NCI-H2171 treated with DMSO at 0.1 percent for 48 hours (cell line): Measurements from ENCODE around the gene CADM2.
A peak's percentile ranks its signal among the peaks of the same experiment; 100 is the strongest.
"Not testable (repeated sequence)": the region's sequence is repeated elsewhere in the genome, so short reads cannot be mapped to it uniquely, and the experiment has no call there.

Experiments
- DNase-seq: peaks from one replicate; lab custom pipeline; 2025; lab: John Stamatoyannopoulos, UW

The CADM2 gene

DNA sequence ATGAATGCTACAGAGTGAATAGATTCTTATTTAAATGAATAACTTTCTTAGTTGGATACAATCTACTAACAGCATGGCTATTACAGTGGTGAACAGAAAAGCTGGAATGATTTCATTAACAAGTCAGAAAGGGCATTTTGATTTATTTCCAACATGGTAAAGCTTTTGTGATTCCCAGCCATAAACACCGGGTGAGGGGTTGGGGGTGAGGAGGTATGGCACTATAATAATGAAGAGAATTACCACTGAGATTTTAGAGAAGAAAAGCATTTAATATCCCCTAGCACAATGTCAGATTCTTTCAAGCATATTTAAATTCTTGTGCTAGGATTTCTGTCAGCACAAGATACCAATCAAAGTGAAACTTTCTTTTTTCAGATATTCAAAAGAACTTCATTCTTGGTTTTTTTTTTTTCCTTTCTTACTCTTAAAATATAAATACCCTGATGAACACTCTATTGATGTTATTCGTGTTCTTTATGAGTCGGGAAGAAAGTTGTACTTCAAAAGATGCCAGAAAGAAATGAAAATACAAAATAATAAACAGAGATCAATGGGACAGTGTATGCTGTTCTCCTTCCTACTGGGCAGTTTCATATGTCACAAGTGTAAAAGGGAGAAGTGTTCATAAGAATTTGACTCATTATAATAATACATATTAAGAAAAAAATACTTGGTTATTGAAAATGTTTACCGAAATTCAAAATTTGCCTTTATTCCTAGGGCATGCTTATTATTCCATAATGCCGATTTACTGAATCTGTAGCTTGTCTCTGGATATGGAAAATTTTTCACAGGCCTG lies 522.8 kb downstream of the CADM2 start:
- no peak for DNase-seq

DNA sequence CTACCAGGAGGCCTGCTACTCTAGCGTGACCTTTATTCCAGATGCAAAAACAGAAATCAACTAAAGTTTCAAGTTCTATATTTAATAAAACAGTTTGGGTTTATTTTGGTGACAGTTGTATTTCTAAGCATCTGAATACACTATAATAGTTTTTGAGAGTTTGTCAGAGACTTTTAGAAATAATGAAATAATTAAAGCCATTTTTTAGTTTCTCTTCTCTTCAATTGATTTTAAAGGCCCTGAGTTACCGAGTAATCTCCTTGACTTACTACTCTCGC lies 523.4 kb downstream of the CADM2 start:
- DNase-seq = no peak

DNA sequence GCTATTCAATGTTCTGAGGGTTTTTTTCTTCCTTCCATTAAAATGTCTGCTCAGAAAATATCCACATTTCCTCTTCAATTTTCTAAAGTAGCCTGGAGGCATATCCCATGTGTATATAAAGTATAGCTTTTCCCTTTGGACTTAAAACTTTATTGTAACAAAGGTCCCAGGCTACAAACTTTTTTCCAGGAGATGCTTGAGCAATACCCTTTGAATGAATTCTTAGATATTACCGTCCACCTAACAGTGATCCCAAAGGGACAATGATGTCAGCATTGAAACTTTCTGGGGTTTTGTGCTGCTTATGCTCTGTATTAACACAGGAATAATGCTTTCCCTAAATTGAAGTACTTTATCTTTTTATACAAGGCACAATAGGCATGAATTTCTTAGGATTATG lies 525.2 kb downstream of the CADM2 start:
- no peak for DNase-seq

DNA sequence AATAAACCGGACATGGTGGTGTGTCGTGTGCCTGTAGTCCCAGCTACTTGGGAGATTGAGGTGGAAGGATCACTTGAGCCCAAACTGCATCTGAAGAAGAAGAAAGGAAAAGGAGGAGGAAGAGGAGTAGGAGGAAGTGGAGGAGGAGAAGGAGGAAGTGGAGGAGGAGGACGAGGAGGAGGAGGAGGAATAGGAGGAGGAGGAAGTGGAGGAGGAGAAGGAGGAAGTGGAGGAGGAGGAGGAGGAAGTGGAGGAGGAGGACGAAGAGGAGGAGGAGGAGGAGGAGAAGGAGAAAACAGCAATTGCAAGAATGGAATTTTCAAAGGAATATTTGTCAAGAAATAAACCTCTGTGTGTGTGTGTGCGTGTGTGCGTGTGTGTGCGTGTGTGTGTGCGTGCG lies 528.6 kb downstream of the CADM2 start:
- no peak for DNase-seq

DNA sequence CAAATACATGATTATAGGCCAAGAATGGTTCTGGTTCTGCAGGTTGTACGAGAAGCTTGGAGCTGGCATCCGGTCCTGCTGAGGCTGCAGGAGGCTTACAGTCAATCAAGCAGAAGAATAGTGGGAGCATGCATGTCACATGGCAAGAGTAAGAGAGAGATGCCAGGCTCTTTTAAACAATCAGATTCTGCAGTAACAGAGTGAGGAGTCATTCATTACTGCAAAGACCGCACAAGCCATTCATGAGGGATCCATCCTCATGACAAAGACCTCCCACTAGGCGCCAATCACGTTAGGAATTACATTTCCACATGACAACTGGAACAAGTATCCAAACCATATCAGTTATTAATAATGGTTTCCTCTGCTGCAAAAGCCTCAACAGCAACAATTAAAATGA lies 536.8 kb downstream of the CADM2 start:
- no peak for DNase-seq

DNA sequence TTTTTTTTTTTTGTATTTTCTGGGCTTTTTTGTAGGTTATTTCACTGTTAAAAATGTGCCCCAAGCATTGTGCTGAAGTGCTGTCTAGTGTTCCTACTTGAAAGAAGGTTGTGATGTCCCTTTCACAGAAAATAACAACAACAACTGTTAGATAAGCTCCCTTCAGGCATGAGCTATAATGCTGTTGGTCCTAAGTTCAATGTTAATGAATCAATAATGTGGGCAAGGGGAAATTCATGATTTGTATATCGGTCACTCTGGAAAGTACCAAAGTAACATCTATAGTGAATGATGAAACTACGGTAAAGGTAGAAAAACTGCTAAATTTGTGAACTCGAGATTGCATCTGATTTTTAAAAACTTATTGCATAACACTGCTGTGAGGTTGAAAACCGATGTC lies 539.4 kb downstream of the CADM2 start:
- DNase-seq = no peak

DNA sequence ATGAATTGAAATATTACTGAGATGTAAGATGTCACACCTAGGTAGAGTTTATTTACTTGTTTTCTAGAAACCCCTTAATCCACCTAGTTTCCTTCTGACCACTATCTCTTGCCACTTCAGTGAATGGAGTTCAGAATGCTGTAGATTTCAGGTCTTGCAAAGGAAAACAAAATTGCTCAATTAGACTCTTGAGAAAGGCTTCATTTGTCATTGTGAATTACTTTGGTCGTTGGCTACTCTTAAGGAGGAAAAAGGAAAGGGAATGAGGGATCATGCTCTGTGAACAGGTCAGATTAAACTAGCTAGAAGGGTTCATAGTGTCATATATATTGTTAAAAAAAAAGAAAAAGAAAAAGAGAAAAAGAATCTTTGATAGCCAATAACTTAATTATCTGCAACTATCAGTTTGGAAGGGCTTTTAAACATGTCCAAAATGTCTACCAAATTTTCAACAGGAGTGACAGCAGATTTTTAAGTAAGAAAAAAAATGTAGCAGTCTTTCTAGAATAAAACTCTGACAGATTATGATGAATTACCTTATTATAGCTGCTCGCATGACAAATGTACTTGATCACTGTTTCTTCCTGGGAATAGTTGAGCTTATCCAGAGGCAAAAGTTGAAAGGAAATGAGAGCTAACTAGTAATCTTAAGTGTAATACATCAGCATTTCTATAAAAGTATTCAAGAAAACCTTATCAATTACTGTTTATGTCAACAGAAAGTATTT lies 543.5 kb downstream of the CADM2 start:
- no peak for DNase-seq

DNA sequence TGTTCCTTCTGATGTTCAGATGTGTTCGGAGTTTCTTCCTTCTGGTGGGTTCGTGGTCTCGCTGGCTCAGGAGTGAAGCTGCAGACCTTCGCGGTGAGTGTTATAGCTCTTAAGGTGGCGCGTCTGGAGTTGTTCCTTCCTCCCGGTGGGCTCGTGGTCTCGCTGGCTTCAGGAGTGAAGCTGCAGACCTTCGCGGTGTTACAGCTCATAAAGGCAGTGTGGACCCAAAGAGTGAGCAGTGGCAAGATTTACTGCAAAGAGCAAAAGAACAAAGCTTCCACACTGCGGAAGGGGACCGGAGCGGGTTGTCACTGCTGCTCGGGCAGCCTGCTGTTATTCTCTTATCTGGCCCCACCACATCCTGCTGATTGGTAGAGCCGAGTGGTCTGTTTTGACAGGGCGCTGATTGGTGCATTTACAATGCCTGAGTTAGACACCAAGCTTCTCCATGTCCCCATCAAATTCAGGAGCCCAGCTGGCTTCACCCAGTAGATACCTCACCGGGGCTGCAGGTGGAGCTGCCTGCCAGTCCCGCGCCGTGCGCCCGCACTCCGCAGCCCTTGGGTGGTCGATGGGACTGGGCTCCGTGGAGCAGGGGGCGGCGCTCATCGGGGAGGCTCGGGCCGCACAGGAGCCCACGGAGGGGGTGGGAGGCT lies 545.5 kb downstream of the CADM2 start:
- not testable (repeated sequence) for DNase-seq

DNA sequence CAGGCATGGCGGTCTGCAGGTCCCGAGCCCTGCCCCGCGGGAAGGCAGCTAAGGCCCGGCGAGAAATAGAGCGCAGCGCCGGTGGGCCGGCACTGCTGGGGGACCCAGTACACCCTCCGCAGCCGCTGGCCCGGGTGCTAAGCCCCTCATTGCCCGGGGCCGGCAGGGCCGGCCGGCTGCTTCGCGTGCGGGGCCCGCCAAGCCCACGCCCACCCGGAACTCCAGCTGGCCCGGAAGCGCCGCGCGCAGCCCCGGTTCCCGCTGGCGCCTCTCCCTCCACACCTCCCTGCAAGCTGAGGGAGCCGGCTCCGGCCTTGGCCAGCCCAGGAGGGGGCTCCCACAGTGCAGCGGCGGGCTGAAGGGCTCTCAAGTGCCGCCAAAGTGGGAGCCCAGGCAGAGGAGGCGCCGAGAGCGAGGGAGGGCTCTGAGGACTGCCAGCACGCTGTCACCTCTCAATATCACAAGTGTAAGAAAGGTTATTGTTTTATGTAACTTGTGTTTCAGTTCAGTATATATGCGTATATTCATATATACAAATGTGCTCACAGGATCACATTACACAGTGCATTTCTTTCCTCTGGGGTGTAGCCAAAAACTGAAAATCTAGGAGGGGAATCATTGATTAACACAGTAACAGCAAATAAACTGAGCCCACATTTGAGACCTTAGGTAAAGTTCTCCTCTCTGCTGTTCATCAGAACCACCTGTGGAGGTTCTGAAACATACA lies 546.2 kb downstream of the CADM2 start:
- not testable (repeated sequence) for DNase-seq

DNA sequence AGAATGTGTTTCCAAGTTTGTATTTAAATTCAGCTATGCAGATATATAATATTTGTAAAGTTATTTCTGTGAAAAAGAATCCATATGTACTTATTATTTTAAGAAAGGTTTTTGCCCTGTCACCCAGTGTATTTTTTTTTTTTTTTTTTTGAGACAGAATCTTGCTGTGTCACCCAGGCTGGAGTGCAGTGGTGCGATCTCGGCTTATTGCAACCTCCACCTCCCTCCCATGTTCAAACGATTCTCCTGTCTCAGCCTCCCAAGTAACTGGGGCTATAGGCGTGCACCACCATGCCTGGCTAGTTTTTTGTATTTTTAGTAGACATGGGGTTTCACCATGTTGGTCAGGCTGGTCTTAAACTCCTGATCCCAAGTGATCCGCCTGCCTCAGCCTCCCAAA lies 548.3 kb downstream of the CADM2 start:
- not testable (repeated sequence) for DNase-seq

DNA sequence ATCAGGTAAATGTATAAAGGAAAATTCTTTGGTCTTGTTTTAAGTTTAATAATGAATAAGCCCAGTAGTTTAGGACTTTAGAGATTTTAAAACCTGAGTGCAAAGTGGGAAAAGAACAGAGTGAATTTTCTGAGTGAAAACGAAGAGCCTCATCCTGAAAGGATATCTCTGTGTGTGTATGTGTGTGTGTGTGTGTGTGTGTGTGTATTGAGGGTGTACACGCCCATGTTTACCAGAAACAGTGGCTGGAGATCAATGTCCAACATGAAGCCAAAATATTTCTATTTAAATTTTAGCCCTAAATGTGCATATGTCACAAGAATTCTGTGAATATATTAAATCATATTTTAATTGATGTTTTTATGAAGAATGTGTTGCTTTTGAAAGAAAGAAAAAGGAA lies 549.9 kb downstream of the CADM2 start:
- no peak for DNase-seq

DNA sequence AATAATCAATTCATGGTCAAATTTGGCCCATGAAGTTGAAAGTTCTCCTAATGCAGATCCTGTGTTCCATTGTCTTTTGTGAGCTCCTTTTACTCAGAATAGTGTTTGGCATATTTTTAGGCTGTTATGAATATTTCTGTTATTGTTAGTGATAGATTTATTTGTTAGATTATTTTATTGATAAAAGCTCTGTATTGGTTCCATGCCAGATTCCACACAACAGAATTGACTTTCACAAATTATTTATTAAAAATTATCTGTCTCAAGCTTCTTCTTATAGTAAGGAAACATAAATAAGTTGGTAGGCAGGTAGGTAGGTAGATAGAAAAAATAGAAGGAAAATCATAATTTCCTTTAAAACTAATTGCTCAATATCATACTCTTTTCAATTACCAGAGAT lies 557.4 kb downstream of the CADM2 start:
- DNase-seq = no peak

DNA sequence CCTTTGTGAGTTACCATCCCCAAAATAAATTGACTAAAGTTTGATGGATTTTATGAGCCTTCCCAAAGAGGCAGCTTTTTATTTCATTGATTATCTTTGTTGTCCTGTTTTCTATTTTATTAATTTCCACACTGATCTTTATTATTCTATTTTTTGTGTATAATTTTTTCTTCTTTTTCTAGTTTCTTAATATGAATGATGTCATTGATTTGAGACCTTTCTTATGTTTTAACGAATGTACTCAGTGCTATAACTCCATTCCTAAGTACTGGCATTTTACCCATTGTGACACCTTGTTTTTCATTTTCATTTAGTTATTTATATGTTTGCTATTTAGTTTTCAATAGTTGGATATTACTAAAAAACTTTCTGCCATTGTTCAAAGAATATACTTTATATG lies 565.3 kb downstream of the CADM2 start:
- no peak for DNase-seq

DNA sequence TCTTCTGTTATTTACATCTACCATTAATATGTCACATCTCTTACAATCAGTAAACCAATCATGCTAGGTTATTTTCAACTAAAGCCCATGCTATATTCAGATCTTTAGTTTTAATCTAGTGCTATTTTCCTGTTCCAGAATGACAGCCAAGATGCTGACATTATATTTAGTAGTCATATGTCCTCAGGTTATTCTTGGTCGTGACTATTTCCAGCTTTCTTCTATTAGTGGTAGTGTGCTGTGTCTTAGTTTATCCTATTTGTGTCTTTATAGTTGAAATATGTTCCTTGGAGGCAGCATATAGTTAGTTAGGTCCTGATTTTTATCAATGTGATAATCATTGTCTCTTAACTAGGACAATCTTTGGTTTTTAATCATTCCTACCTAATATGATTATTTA lies 566.5 kb downstream of the CADM2 start:
- DNase-seq = no peak

DNA sequence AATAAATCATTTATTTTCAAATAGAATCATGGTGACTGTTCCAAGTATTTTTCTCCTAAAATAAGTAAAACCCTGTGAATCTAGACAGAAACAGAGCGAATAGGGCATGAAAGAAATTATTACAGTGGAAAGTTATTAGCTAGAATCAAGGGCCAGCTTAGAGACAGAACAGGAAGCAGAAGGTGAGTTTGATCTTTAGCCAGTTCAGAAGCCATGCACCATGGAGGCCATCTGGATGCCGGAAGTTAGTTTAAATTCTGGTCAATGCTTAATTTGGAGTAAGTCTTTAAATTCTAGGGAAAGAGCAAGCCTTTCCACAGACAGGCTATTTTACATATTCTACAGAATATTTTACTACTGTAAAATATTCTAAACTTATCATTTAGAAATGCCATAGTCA lies 574.8 kb downstream of the CADM2 start:
- DNase-seq = no peak

DNA sequence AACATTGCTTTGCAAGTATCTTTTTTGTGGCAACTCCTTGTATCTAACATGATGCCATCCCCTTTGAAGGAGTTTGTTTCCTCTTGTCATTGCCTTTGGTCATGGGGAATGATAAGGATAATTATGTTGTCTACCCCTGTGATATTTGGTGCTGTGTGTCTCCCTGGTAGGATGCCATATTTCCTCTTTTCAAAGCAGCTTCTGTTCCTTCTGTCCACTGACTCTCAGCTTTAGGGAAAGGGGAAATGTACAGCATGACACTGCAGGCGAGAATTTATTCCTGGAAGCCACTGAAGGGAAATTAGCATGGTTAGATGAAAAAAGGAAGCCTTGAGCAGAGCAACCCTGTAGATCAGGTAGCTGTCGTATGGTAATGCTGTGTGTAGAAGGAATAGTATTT lies 576.7 kb downstream of the CADM2 start:
- DNase-seq = no peak

DNA sequence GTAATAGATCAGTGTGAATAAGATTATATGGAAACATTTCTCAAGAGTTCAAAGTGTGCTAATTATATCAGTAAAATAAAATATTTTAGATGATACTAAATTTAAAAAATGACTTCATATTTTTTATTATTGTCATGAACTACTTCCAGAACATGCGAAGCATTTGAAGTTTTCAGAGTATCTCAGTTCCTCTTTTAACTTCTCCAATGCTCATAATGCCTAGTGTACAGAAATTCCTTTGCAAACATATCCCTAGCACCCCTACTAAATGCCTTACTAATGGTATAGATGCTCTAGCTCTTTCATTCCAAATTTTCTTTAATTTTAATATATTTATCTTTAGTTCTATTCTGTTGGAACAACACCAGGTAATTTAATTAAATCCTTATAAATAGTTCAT lies 580.4 kb downstream of the CADM2 start:
- no peak for DNase-seq

DNA sequence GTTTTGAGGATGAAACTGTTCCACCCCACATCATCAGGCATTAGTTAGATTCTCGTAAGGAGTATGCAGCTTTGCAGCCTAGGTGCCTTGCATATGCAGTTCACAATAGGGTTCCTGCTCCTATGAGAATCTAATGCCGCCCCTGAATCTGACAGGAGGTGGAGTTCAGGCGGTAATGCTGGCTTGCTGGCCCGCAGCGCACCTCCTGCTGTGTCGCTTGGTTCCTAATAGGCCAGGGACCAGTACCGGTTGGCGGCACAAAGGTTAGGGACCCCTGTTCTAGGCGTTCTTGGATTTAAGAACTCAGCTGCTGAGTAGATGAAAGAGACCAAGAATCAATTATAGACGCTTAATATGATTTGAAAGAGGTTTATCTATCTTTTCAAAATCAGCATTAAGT lies 595.4 kb downstream of the CADM2 start:
- no peak for DNase-seq

DNA sequence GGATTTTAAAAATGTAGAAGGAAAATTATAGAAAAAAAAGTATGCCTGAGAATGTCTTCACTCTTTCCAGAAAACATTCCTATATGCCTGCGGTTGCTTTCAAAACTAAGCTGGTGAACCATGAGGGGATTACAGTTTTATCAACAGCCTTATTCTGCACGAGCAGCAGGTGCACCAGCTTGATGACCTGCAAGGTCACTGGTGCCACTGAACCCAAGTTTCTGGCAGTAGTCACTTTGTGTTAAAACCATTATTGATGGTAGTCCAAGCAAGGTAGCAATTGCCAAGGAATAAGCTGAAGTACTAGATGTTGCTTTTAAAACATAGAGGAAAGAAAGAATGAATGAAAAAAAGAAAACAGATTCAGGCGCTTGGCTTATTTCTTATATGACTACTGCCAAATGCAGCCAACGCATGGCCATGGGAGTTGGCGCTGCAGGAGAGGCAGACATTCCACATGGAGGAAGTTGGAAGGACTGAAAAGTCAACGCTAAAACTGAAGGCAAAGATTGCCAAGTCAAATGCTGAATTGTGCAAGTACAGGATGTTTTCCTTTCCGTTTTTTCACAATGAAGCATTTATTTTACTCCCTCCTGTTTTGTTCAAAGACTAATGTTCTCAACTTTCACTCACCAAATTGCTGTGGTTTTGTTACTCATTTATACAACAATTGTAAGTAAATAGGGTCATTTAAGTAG lies 601.4 kb downstream of the CADM2 start:
- DNase-seq = no peak

DNA sequence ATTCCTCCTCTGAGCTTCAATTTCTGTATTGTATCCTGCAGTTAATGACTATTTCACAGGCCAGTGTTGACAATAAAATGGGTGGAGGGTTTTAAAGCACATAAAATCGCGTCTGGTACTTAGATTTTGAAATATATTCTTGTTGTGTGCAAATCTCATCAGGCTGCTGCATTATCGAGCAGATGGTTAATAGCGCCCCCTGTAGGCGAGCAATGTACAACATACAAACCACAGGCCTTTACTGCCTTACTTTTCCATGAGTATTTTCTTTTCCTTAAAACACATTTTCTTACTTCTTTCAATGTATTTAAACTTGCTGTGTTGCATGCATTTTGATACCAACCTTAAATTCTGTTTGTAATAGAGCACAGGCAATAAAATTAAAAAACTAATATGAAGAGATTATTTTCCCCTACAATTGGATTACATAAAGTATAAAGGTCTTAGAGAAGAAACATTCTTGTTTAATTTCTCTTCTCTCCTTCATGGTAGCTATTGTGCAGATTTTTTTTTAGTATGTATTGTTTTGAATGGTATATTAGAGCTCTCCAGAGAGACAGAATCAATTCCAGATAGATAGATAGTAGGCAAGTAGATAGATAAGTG lies 608.4 kb downstream of the CADM2 start:
- DNase-seq = peak; percentile 3

DNA sequence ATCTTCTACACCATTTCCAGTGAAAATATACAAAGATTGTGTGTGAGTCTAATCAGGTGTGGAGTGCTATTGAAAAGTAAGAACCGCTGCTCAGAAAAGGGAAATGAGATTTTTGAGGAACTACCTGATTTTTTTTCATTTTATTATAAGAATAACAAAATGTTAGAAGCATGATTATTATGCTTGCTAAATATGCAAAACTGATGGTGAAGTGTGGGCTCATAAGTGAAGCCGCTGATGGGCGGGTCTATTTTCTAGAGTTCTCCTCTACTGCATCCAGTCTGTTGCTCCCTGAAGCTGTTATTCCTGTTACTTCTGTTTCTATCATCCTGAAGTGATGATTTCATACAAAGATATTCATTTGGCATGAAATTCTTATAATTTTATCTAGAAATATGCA lies 612.0 kb downstream of the CADM2 start:
- DNase-seq = no peak

DNA sequence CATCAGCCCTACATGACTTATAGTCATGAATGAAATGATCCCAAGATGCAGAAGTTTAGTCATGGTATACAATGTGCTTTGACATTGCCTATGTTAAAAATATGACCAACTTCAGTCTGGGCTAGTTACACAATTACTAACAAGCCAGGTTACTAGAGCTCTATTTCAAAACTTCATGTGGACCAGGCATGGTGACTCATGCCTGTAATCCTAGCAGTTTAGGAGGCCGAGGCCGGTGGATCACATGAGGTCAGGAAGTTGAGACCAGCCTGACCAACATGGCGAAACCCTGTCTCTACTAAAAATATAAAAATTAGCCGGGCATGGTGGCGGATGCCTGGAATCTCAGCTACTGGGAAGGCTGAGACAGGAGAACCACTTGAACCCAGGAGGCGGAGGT lies 613.0 kb downstream of the CADM2 start:
- DNase-seq = no peak
